AG04450 (cell line): Measurements from ENCODE around the gene ROCK2. TPM values are rescaled to one million over a fixed set of nuclear protein-coding genes. Genes with fewer than 3 reads are reported as not detected.

Experiments
- CTCF ChIA-PET: fragments of 300-600, 350-600 bp; formaldehyde crosslinking; extraction: SDS; loops from one replicate; lab custom pipeline; 2022; ENCODE audit warnings: antibody characterized with exemption, inconsistent platforms; lab: Charles Lee
- POLR2A ChIA-PET: fragments of 350-600 bp; formaldehyde crosslinking; extraction: SDS; loops from one replicate; lab custom pipeline; 2021; ENCODE audit warnings: antibody characterized with exemption, inconsistent platforms; lab: Yijun Ruan, JAX
- DNase-seq: peaks from one replicate; pipeline ENCODE4 v3.0.0-alpha.2; 2011; ENCODE audit warnings: low read depth, low spot score
- H3K27ac ChIP-seq: one replicate; pipeline ENCODE4 v1.5.1; 2012; ENCODE audit warnings: low read depth, low read length, control low read depth
- H3K27me3 ChIP-seq: one replicate; pipeline ENCODE4 v1.6.0; 2012; ENCODE audit warnings: low read length; ENCODE audit not compliant: control insufficient read depth, insufficient read depth
- H3K4me3 ChIP-seq: 2 replicates; pipeline ENCODE4 v1.5.1; 2011; ENCODE audit warnings: mild to moderate bottlenecking, low read depth, low read length, control low read depth
- H3K9me3 ChIP-seq: 2 replicates; pipeline ENCODE4 v1.5.1; 2012; ENCODE audit warnings: low read length; ENCODE audit not compliant: control insufficient read depth, insufficient read depth
- CTCF ChIP-seq: IDR thresholded peaks from 2 replicates; pipeline ENCODE4 v1.5.1; 2011; ENCODE audit warnings: low read depth, low read length, control low read depth, inconsistent platforms
- polyA plus RNA-seq: library from polyadenylated mRNA; depleted of rRNA; stranded (reverse); fragments of >200 nt; gene quantifications from 2 replicates; pipeline ENCODE4 v1.2.3, GENCODE V29; 2011

The ROCK2 gene
- polyA plus RNA-seq, 1 experiment, result 28.2 TPM

GRCh38 chr2:11208083-11208482 lies 136.4 kb downstream of the ROCK2 start:
- H3K9me3 ChIP-seq, result no peaks in the 10 kb centered on the region
- ChIA-PET POLR2A (no interaction called here), CTCF (interaction anchor here (0.5 to 2.2 kb wide), 2 partner anchors 184 to 239 kb away, joined by 4 to 6 read pairs; no protein-coding TSS in a partner anchor)
- no peak for TF ChIP-seq CTCF
- no peak for DNase-seq
- no peak overlapping the region for H3K27ac ChIP-seq
- H3K27me3 ChIP-seq, result no peaks in the 10 kb centered on the region
- H3K4me3 ChIP-seq, result no peak overlapping the region

- Histone ChIP-seq H3K27ac (no peak overlapping the region), H3K9me3 (no peaks in the 10 kb centered on the region), H3K4me3 (no peak overlapping the region), H3K27me3 (no peaks in the 10 kb centered on the region)
- DNase-seq, result no peak
- ChIA-PET POLR2A (no interaction called here), CTCF (interaction anchor here (1.1 to 4.5 kb wide), 4 partner anchors 12 to 244 kb away, joined by 3 to 14 read pairs (median 4); a partner anchor contains a TSS)
- no peak for TF ChIP-seq CTCF
These were observed 141.0 kb downstream of the ROCK2 start for GRCh38 chr2:11203480-11203879.

- CTCF ChIA-PET, result interaction anchor here (4.5 kb wide), 1 partner anchor 69 kb away, joined by 14 read pairs; a partner anchor contains a TSS
- DNase-seq, result no peak
- no peak overlapping the region for H3K27ac ChIP-seq
- no peak for TF ChIP-seq CTCF
- POLR2A ChIA-PET, result no interaction called here
- no peaks in the 10 kb centered on the region for H3K27me3 ChIP-seq
- no peak overlapping the region for H3K4me3 ChIP-seq
- H3K9me3 ChIP-seq, result no peaks in the 10 kb centered on the region
These were observed 142.5 kb downstream of the ROCK2 start for GRCh38 chr2:11201969-11202368.

- DNase-seq, result no peak
- CTCF ChIA-PET, result interaction anchor here (1.0 to 4.5 kb wide), 3 partner anchors 11 to 213 kb away, joined by 3 to 14 read pairs (median 8); a partner anchor contains a TSS
- no peak overlapping the region for H3K4me3 ChIP-seq
- POLR2A ChIA-PET, result no interaction called here
- no peak overlapping the region for H3K27ac ChIP-seq
- no peaks in the 10 kb centered on the region for H3K9me3 ChIP-seq
- no peaks in the 10 kb centered on the region for H3K27me3 ChIP-seq
- no peak for TF ChIP-seq CTCF
These were observed 143.8 kb downstream of the ROCK2 start for GRCh38 chr2:11200651-11201050.

GRCh38 chr2:11196246-11196645 lies 148.2 kb downstream of the ROCK2 start:
- Histone ChIP-seq H3K27ac (no peak overlapping the region), H3K27me3 (no peaks in the 10 kb centered on the region), H3K9me3 (no peaks in the 10 kb centered on the region), H3K4me3 (no peak overlapping the region)
- ChIA-PET CTCF (no interaction called here), POLR2A (no interaction called here)
- TF ChIP-seq CTCF, result no peak
- DNase-seq, result no peak
